T follicular helper cell (primary cell): Measurements from ENCODE around the gene ARNT2.
"Not testable (repeated sequence)": the region's sequence is repeated elsewhere in the genome, so short reads cannot be mapped to it uniquely, and the experiment has no call there.

Experiments
- DNase-seq: peaks from one replicate; pipeline ENCODE4 v3.0.0-alpha.2; 2020; ENCODE audit warnings: low read depth

The ARNT2 gene

GRCh38 chr15:80491163-80491847, 87.1 kb downstream of the ARNT2 start:
- no peak for DNase-seq

DNA sequence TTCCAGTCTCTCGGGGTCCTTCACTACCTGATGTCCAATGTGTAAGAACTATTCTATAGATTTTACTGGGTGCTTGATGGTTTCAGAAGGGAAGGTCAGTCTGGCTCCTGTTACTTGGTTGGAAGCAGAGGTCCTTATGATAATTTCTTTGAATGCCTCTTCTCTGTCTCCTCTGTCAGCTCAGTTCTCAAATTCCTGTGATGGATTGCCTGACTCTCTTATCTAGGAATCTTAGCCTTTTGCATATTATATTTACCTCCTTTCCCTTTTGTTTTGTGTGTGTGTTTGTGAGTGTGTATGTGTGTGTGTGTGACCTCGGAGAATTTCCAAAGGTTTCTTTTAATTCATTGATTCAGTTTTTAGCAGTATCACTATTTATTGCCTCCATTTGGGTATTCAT, 88.2 kb downstream of the ARNT2 start:
- DNase-seq = no peak

DNA sequence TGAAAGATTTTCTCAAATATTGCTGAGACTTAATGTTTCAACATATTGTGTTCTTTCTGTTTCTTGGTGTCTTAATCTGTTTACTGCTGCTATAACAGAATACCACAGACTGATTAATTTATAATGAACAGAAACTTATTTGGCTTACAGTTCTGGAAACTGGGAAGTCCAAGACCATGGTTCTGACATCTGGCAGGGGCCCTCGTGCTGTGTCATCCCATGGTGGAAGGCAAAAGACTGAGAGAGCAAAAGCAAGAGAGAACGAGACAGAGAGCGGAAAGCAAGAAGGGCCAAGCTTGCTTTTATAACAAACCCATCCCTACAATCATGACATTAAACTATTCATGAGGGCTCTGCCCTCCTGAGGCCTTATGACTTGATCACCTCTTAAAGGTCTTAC, 88.7 kb downstream of the ARNT2 start:
- no peak for DNase-seq

GRCh38 chr15:80494351-80494751, 90.2 kb downstream of the ARNT2 start:
- no peak for DNase-seq

GRCh38 chr15:80494756-80495155, 90.6 kb downstream of the ARNT2 start:
- no peak for DNase-seq

- no peak for DNase-seq
Measured at GRCh38 chr15:80495401-80495942, 91.3 kb downstream of the ARNT2 start.

DNA sequence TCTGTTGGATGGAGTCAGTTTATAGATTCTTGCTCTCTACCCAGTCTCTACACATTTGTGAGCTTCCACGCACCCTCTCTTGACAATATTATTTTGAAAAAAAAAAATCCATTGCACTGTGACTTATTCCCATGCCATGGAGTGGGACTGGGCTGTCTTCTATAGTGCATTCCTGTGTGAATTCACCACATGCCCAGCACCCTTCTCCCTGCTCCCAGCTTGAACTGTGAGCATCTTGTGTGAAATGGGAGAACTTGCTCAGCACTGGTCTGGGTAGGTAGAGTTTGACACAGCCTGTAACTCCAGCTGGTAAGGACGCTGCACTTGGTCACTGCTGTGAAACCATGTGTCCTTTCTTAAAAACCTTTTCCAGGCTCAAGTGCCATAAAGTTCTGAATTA, 91.9 kb downstream of the ARNT2 start:
- DNase-seq = no peak

DNA sequence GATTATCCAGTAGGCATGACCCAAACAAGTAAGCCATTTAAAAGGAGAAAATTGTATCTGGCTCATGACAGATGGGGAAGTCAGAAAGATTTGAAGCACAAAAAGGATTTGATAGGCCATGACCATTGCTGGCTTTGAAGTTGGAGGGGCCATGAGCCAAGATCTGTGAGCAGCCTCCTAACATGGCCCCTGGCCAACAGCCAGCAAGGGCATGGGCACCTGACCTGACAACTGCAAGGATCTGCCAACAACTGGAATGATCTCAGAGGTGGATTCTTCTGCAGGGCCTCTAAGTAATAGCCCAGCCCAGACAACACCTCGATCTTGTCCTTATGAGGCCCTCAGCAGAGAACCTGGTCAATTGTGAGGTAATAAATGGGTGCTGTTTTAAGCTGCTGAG, 93.0 kb downstream of the ARNT2 start:
- no peak for DNase-seq

DNA sequence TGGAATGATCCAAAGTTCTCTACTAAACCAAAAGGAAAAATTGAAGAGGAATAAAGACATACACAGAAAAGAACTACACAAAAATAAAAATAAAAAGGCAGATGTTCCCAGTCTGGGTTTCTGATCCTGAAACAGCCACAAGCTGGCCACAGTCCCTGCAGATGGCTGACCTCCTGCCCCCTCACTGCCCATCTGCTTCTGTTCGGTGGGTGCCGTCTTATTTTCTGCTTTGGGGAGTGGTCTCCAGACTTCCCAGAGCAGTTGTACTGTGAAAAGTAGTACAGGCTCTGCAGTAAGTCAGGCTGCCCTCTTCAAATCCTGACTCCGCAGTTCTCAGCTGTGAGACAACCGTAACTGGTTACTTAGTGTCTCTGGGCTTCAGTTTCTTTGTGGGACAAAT, 94.5 kb downstream of the ARNT2 start:
- DNase-seq = no peak

DNA sequence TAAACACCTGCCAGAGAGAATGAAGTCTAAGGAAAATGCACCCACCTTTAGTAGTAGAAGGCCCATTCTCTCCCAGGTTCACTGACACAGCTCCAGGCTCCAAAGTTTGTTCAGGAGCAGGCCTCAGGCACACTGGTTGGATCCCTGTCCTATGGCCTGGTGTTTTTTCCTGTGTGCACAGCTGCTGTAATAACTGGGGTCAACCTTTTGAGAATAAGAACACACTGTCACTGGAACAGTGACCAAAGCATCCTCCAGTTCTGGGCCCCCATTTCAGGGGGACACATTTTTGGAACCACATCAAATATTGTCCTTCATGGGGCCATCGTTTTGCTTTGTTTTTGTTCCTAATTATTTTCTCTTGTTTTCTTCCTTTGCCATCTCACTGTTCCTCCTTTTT, 95.8 kb downstream of the ARNT2 start:
- no peak for DNase-seq

- no peak for DNase-seq
Measured at GRCh38 chr15:80501476-80501875, 97.3 kb downstream of the ARNT2 start.

DNA sequence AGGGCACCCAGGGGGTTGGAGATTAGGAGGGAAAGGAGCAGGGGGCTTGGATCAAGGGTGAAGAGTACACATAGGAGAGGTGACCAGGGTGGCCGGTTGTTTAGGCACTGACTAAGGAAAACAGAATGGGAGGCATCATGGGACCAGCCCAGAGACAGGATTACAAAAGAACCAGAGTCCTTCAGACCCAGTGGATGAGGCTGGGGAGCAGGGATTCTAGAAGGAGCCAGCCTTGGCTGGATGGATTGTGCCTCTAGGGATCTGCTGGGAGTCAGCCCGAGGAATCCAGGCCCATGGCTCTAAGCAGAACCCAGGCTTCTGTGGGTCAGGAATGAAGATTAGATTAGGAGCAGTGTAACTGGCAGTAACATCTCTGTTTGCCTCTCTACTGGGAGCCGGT, 98.6 kb downstream of the ARNT2 start:
- no peak for DNase-seq

DNA sequence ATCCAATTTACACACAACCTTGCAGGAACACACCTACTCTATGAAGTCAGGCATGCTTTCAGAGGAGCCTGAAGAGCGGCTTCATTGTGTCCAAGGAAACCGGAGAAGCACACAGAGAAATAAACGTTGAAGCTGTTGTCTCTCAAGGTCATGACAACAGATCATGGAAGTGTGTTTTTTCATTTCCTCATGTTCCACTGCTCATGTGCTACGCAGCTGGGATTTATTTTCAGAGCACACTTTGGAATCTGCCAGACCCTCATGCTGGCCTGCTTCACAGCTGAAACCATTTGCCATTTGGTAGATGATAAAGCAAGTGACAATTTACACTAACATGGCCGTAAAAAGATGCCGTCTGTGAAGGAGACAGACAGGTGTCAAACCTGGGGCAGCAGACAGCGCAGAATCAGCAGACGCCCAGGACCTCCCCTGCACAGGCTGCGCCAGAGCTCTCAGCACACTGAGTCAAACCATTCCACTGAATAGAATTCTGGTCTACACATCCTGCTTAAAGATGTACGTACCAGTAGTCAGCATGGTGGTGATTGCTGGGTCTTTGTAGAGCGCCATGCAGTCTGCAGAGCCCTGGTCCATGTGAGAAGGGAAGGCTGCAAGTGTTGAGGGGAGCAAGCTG, 99.3 kb downstream of the ARNT2 start:
- DNase-seq = no peak

- no peak for DNase-seq
Measured at GRCh38 chr15:80504931-80505330, 100.7 kb downstream of the ARNT2 start.

DNA sequence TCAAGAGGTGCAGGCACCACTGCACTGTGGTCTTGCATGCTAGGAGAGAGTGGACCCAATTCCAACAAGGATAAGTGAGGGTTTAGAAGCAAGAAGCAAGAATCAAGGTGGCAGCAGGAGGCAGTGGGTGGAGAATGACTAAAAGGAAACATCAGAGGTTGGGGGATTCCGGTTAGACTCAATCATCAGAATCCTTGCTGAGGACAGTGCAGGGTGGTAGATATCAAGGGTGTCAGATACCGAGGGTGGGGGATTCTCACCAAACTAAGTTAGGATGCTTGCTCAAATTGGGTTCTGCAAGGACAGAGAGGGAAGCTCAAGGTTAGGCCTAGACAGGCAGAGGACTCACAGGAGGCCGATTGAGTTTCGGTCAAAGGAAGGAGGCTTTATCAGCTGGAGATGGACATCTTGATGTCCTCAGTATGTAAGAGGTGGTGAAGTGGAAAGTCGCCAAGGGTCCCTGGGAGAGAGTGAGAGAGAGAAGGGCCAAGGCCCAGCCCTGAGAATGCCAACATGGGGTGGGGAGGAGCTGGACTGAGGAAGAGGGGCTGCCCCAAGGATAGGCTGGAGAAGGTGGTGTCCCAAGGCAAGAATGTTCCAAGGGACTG, 102.2 kb downstream of the ARNT2 start:
- DNase-seq = no peak

GRCh38 chr15:80507131-80507530, 102.9 kb downstream of the ARNT2 start:
- no peak for DNase-seq

- DNase-seq = no peak
Measured at GRCh38 chr15:80507638-80508316, 103.6 kb downstream of the ARNT2 start.

- no peak for DNase-seq
Measured at GRCh38 chr15:80508783-80509182, 104.6 kb downstream of the ARNT2 start.

GRCh38 chr15:80509800-80510199, 105.6 kb downstream of the ARNT2 start:
- no peak for DNase-seq

DNA sequence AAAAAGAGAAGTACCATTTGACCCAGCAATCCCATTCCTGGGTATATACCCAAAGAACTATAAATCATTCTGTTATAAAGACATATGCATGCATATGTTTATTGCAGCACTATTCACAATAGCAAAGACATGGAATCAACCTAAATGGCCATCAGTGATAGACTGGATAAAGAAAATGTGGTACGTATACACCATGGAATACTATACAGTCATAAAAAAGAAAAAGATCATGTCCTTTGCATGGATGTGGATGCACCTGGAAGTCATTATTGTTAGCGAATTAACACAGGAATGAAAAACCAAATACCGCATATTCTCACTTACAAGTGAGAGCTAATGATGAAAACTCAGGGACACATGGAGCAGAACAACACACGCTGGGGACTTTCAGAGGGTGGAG, 106.8 kb downstream of the ARNT2 start:
- not testable (repeated sequence) for DNase-seq

DNA sequence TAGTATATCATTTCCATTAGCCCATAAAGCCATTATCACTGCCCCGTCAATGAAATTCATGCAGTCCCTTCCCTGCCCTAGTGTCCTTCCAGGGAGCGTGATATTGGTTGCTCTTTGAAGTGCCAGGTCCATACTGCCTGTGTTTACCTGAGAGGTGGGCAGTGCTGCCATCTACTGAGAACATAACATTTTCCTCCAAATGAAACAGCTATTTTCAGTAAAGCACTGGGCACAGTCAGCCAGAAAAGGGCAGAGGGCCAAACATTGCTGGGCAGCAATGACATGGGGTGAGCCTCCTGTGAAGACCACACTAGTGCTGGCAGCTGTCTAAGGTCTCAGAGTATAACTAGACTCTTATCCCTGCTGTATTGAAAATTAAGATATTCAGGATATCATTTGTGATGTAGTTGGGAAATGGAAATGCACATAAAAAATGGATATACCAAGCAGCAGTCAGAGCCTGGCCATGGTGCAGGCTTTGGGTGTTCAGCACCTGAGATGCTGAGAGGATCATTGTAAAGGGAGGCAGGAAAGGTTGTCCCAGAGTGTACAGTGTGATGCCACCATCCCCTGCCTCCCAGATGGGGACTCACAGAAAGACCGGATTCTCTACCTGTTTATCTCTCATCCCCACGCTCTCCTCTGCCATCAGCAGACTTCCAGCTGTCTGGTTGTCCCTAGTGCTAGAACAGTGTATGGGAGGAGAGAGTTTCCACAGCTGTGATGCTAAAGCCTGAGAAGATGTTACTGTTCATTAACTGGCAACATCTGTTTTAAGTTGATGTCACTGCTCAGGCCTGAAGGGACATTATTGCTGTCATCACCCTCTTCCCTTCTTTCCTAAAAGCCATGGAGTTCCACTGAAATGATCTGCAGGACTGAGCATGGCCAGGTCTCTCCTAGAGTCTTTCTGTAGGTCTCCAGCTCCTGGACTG, 108.8 kb downstream of the ARNT2 start:
- DNase-seq = no peak
